Retinal pigment epithelial cell (primary cell): ENCODE measurements around the gene NAA50.

ENCODE experiments used
- DNase-seq: peaks from one replicate; pipeline ENCODE4 v3.0.0-alpha.2; 2010; ENCODE audit warnings: low read depth
- H3K4me3 ChIP-seq: 2 replicates; pipeline ENCODE4 v1.5.1; 2011; ENCODE audit warnings: mild to moderate bottlenecking, low read length, control low read depth, moderate library complexity
- TF ChIP-seq, protein P1 (sequence below): conservative IDR thresholded peaks from 2 replicates; pipeline ENCODE4 v1.5.1; 2011; ENCODE audit warnings: low read depth, low read length, control low read depth, inconsistent platforms

NAA50 gene

DNA sequence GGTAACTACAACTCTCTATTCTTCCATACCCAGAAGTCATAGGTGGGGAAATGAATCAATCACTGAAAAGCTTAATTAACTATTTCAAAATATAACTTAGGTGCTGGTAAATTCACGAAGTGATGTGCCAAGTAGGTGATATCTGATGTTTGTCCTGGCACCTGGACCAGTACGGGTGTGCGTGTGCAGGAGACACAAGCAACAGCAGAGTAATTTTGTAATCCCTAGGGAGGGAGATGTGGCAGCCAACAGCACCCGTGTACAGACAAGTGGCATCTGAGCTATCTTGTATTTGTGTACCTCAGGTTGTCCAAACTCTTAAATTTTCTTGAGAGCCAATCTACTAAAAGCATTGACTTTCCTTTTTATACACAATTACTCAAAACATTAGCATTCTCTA lies 72.5 kb downstream of the NAA50 start:
- TF ChIP-seq, protein P1, sequence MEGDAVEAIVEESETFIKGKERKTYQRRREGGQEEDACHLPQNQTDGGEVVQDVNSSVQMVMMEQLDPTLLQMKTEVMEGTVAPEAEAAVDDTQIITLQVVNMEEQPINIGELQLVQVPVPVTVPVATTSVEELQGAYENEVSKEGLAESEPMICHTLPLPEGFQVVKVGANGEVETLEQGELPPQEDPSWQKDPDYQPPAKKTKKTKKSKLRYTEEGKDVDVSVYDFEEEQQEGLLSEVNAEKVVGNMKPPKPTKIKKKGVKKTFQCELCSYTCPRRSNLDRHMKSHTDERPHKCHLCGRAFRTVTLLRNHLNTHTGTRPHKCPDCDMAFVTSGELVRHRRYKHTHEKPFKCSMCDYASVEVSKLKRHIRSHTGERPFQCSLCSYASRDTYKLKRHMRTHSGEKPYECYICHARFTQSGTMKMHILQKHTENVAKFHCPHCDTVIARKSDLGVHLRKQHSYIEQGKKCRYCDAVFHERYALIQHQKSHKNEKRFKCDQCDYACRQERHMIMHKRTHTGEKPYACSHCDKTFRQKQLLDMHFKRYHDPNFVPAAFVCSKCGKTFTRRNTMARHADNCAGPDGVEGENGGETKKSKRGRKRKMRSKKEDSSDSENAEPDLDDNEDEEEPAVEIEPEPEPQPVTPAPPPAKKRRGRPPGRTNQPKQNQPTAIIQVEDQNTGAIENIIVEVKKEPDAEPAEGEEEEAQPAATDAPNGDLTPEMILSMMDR = no peak
- DNase-seq = no peak
- no peak overlapping the region for H3K4me3 ChIP-seq

DNA sequence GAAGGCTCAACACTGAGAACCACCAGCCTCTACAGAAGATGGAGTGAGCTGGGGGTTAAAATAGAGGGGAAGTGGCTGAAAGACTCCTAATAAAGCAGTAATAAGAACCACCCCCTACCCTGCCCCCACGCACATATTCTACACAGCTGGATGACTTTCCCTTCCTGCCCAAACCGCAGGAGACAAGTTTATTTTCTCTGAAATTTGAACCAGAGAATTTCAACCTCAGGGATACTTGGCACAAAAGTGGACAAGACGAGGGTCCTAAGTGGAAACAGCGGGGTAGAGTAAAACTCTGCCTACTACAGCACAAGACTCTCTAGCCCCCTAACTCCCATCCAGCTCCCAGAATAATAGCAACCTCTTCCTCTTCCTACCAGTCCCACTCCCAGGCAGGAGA lies 78.0 kb downstream of the NAA50 start:
- no peak overlapping the region for H3K4me3 ChIP-seq
- no peak for DNase-seq
- TF ChIP-seq, protein P1 = no peak
